H7 (cell line): ENCODE data around the gene CYP8B1. TPM values are rescaled to one million over a fixed set of nuclear protein-coding genes. Genes with fewer than 3 reads are reported as not detected.

Experiments
- DNase-seq: peaks from one replicate; pipeline ENCODE4 v3.0.0; 2012
- H3K27me3 ChIP-seq: 2 replicates; pipeline ENCODE4 v1.6.0; 2011; ENCODE audit warnings: mild to moderate bottlenecking, low read length; ENCODE audit not compliant: control insufficient read depth, insufficient read depth
- H3K36me3 ChIP-seq: replicated peaks from 2 replicates; pipeline ENCODE4 v1.5.1; 2011; ENCODE audit warnings: low read length; ENCODE audit not compliant: control insufficient read depth, insufficient read depth
- H3K4me3 ChIP-seq: 2 replicates; pipeline ENCODE4 v1.5.1; 2011; ENCODE audit warnings: low read depth, mild to moderate bottlenecking, control low read depth, low read length, moderate library complexity; ENCODE audit not compliant: insufficient read depth
- total RNA-seq: library from RNA; depleted of rRNA; stranded (reverse); fragments of >200 nt; shearing (Covaris generic); gene quantifications from 2 replicates; pipeline ENCODE4 v1.2.3, GENCODE V29; 2014

CYP8B1 gene
- total RNA-seq, 1 experiment from 2014 or later, result not detected

GRCh38 chr3:42874749-42875148, 930 bp downstream of the CYP8B1 start:
- Histone ChIP-seq H3K4me3 (no peak overlapping the region), H3K36me3 (no peaks in the 10 kb centered on the region), H3K27me3 (no peaks in the 10 kb centered on the region; the same call in 1 of the 2 replicates)
- DNase-seq, result no peak

- no peak for DNase-seq
- Histone ChIP-seq H3K27me3 (no peaks in the 10 kb centered on the region; the same call in 1 of the 2 replicates), H3K36me3 (no peaks in the 10 kb centered on the region), H3K4me3 (no peak overlapping the region)
These were observed 2.3 kb downstream of the CYP8B1 start for GRCh38 chr3:42873221-42873982.

GRCh38 chr3:42872718-42873117, 3.0 kb downstream of the CYP8B1 start:
- no peak overlapping the region for H3K4me3 ChIP-seq
- H3K36me3 ChIP-seq, result no peaks in the 10 kb centered on the region
- DNase-seq, result no peak
- H3K27me3 ChIP-seq, result no peaks in the 10 kb centered on the region; the same call in 1 of the 2 replicates

- Histone ChIP-seq H3K4me3 (no peak overlapping the region), H3K27me3 (no peaks in the 10 kb centered on the region; the same call in 1 of the 2 replicates), H3K36me3 (no peaks in the 10 kb centered on the region)
- no peak for DNase-seq
These were observed 4.0 kb downstream of the CYP8B1 start for GRCh38 chr3:42871592-42872196.

- no peak overlapping the region for H3K4me3 ChIP-seq
- no peaks in the 10 kb centered on the region for H3K36me3 ChIP-seq
- H3K27me3 ChIP-seq, result no peaks in the 10 kb centered on the region; the same call in 1 of the 2 replicates
- DNase-seq, result no peak
These were observed 6.8 kb downstream of the CYP8B1 start for GRCh38 chr3:42868841-42869240.

- H3K36me3 ChIP-seq, result no peaks in the 10 kb centered on the region
These were observed 8.5 kb downstream of the CYP8B1 start for GRCh38 chr3:42867138-42867537.

GRCh38 chr3:42865256-42865655, 10.4 kb downstream of the CYP8B1 start:
- no peak overlapping the region for H3K4me3 ChIP-seq
- no peak for DNase-seq
- H3K27me3 ChIP-seq, result no peaks in the 10 kb centered on the region; the same call in 1 of the 2 replicates
- H3K36me3 ChIP-seq, result no peaks in the 10 kb centered on the region

More at GRCh38 chr3:42867138-42867537, 8.5 kb downstream of the CYP8B1 start:
- H3K27me3 ChIP-seq, result no peaks in the 10 kb centered on the region; the same call in 1 of the 2 replicates
- no peak overlapping the region for H3K4me3 ChIP-seq
- DNase-seq, result no peak

- no peak for DNase-seq
These were observed 11.2 kb downstream of the CYP8B1 start for GRCh38 chr3:42864321-42864950.

GRCh38 chr3:42856544-42856943, 19.1 kb downstream of the CYP8B1 start:
- DNase-seq, result no peak
- Histone ChIP-seq H3K4me3 (no peak overlapping the region), H3K27me3 (no peaks in the 10 kb centered on the region), H3K36me3 (no peaks in the 10 kb centered on the region)

More at GRCh38 chr3:42864321-42864950, 11.2 kb downstream of the CYP8B1 start:
- Histone ChIP-seq H3K36me3 (no peaks in the 10 kb centered on the region), H3K27me3 (no peaks in the 10 kb centered on the region; the same call in 1 of the 2 replicates), H3K4me3 (no peak overlapping the region)

- no peaks in the 10 kb centered on the region for H3K36me3 ChIP-seq
- DNase-seq, result no peak
- no peak overlapping the region for H3K4me3 ChIP-seq
- H3K27me3 ChIP-seq, result no peaks in the 10 kb centered on the region
These were observed 19.9 kb downstream of the CYP8B1 start for GRCh38 chr3:42855547-42856380.

- DNase-seq, result no peak
- H3K4me3 ChIP-seq, result no peak overlapping the region
- H3K36me3 ChIP-seq, result no peaks in the 10 kb centered on the region
- no peaks in the 10 kb centered on the region for H3K27me3 ChIP-seq
These were observed 20.5 kb downstream of the CYP8B1 start for GRCh38 chr3:42855219-42855546.

GRCh38 chr3:42853739-42854302, 21.9 kb downstream of the CYP8B1 start:
- Histone ChIP-seq H3K4me3 (no peak overlapping the region), H3K27me3 (no peaks in the 10 kb centered on the region), H3K36me3 (no peaks in the 10 kb centered on the region)
- DNase-seq, result no peak

GRCh38 chr3:42853056-42853455, 22.6 kb downstream of the CYP8B1 start:
- Histone ChIP-seq H3K36me3 (no peaks in the 10 kb centered on the region), H3K27me3 (no peaks in the 10 kb centered on the region), H3K4me3 (no peak overlapping the region)
- DNase-seq, result no peak

GRCh38 chr3:42852441-42852840, 23.2 kb downstream of the CYP8B1 start:
- no peak for DNase-seq
- H3K36me3 ChIP-seq, result no peaks in the 10 kb centered on the region
- H3K4me3 ChIP-seq, result no peak overlapping the region
- no peaks in the 10 kb centered on the region for H3K27me3 ChIP-seq
